HG03575 (cell line): Measurements from ENCODE around the gene AGTR1.
"Not testable (repeated sequence)": the region's sequence is repeated elsewhere in the genome, so short reads cannot be mapped to it uniquely, and the experiment has no call there.

ENCODE experiments used
- ATAC-seq: cut with Tn5 transposase; IDR thresholded peaks from one replicate; pipeline ENCODE4 v1.9.1; 2021; ENCODE audit not compliant: unreplicated experiment, insufficient number of reproducible peaks, low FRiP score; ENCODE audit errors: extremely low read depth

AGTR1 gene

GRCh38 chr3:148753385-148753784, 55.7 kb downstream of the AGTR1 start:
- not testable (repeated sequence) for ATAC-seq

GRCh38 chr3:148755570-148755969, 57.9 kb downstream of the AGTR1 start:
- ATAC-seq: no peak

- ATAC-seq: no peak
Measured at GRCh38 chr3:148756311-148756710, 58.6 kb downstream of the AGTR1 start.

- no peak for ATAC-seq
Measured at GRCh38 chr3:148757238-148758215, 59.8 kb downstream of the AGTR1 start.

DNA sequence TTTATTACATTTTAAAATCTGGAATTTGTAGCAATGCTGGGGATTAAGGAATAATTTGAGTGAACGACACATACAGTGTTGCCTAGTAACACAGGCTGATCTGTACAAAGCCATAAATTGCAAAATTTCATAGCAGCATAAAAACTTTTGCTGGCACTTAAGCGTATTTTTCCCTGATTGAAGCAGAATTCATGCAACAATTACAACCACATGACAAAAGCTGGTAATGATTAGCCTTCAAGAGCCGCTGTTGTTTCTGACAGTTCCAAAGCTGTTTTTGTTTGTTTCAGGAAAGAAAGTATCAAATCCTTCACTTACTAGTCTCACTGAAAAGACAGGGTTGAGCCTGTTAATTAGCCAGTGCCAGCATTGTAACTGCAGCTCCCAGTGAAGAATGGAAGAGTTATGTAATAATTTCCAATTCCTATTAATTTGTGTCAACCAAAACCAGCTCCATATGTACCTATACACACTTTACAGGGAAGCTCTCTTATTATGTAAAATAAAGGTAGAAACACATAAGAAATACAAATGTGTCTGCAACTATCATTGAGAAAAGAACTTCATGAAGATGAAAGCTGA, 60.7 kb downstream of the AGTR1 start:
- no peak for ATAC-seq

DNA sequence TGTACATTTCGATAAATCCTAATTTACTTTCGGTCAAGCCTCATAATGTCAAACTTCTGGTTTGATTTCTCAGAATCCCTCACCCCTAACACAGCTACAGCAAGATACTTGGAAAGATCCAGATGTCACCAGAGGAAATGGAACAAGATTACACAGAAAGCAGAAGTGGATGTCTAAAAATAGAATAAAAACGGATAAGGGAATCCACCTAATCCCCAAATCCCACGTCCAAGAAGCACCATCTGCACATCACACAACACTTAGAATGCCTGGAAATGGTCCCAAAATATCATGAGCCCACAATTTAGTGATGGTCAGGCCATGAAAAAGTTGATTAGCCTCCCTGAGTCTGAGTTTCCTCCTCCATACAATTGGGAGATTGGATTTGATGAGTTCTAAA, 61.7 kb downstream of the AGTR1 start:
- no peak for ATAC-seq

GRCh38 chr3:148763156-148763680, 65.5 kb downstream of the AGTR1 start:
- ATAC-seq: no peak

DNA sequence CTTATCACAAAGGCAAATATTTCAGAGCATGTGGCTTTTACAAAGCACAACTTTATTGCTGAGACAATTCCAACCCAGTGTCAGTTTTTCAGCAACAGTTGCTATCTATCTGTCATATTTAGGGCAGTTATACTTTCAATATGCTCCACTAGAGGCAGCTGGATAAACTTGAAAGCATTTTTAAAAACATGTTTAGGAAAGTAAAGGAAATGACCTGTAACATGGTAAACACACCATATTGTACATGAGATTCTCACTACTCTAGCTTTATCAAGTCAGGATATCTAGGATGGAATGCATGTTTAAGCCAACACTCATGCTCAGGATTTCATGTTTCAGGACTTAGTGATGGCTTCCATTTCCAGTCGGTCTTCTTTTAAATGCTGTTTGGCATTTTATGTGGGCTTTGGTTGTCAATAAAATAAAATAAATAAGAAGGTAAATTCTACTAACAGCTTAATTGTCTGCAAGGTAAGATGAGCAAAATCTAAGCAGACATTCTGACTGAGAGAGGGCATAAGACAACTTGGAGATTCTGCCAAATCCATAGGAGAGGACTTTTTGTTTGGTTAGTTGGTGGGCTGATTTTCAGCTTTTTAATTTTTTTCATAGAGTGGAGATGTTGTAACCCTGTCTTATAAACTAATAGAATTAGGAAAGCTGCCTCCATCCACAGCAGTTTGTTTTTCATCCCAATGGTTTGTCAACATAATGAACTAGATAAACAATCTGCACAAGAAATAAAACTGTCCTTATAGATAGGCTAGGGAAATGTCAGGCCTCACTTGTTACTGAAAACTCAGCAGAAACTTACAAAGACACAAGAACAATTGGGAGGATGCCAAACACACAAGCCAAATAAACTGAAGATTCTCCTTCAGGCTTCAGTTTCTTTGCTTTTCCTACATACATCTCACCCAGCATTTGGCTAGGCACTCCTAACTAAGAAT, 66.6 kb downstream of the AGTR1 start:
- ATAC-seq: no peak

DNA sequence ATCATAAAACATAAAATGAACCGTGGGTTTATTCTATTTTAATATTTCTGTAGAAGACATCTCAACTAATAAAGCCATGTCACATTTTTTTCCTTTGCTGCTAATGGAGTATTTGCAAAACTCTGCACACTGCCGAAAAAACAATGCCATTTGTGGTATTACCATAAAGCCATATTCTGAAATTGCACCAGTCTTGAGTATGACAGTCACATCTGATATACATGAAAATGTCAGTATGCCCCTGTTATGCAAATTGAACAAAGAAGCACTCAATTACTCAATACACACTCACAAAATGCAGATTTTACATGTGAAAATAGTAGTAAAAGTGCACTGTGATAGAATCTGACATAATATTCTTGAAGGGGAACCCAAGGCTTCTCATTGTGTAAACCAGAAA, 74.7 kb downstream of the AGTR1 start:
- no peak for ATAC-seq

- ATAC-seq: no peak
Measured at GRCh38 chr3:148772835-148773234, 75.1 kb downstream of the AGTR1 start.

GRCh38 chr3:148773805-148774204, 76.1 kb downstream of the AGTR1 start:
- no peak for ATAC-seq

GRCh38 chr3:148778926-148779325, 81.2 kb downstream of the AGTR1 start:
- ATAC-seq: no peak

GRCh38 chr3:148785026-148785425, 87.3 kb downstream of the AGTR1 start:
- ATAC-seq: not testable (repeated sequence)

- not testable (repeated sequence) for ATAC-seq
Measured at GRCh38 chr3:148786159-148786558, 88.5 kb downstream of the AGTR1 start.

DNA sequence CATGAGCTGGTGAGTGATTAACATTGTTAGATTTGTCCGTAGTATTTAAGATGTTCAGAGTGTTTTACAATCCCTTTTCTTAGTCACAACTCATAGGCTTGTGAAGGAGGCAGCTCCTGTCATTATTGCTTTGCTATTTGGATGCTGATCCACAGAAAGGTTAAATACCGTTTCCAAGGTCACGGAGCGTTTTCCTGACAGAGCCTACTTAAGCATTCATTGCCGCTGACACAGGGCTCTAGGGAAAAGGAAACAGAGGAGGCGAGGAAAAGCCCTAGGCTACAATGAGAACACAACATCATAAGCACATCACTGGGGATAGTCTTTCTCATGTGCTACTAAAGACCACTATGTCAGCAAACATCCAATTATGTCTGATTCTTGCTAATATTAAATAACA, 91.4 kb downstream of the AGTR1 start:
- ATAC-seq: no peak

GRCh38 chr3:148789906-148790305, 92.2 kb downstream of the AGTR1 start:
- ATAC-seq: no peak

DNA sequence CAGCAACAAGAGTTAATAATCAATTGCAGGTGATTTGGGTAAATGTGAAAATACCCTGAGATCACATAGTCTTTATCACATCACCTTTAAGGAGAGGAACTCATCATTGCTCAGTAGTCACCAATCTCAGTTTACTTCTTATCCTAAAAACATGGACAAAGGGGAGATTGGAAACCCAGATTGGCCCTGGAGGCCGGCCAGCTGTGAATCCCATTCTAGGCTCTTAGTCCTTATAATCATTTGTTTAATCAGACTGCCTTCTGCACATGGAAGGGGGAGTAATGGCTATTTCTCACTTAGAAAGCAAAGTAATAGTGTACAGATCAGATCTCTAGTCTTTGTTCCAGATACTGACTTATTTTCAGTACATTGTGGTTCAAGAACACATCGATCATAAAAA, 92.7 kb downstream of the AGTR1 start:
- no peak for ATAC-seq

DNA sequence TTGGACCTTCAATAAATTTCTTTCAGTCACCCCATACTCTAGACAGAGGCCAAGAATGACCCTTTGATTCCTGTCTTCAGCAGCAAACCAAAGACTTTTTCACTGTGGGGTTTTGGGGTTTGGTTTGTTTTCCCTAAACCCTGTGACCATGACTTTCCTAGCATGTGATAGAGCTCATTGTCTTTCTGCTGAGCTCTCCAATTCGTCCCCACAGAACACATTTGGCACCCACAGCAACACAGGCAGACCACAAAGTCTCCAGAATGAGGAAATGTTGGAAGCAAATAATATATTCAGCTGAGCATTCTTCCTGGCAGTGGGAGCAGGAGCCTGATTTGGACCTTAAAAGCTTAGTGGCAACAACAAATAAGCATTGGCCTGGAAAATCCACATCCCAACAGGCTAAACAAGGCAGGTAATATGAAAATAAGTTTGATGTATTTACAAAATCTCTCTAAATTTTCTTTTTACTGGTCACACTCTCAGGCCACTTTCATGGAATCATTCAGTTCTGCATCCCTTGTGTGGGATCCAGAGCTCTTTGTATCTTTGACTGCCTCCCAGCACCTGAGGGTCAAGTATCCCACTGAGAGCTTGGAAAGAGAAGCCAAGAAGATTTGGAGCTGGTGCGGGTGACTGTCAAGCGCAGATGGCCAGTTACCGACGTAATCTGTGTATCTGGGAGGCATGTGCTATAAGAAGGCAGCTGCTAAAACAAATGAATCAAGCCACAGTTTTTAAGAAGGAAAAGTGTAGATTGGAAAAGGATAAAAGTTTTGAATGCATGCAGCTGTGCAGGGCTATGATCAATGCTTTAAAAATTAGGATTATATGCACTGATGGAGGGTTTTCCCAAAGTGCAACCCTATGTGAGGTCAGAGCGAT, 93.4 kb downstream of the AGTR1 start:
- ATAC-seq: no peak
